PC-9 (cell line): ENCODE data around the gene SRSF4. TPM values are rescaled to one million over a fixed set of nuclear protein-coding genes. Genes with fewer than 3 reads are reported as not detected.

ENCODE experiments used
- BruUV-seq: library from RNA; stranded (reverse); fragments of 400-500 nt; replicated peaks from 2 replicates; lab custom pipeline; 2021; lab: Mats Ljungman, UMichigan
- CTCF ChIA-PET: fragments of 300-600 bp; sonication (Branson Sonifier 250); formaldehyde crosslinking; loops from one replicate; lab custom pipeline; 2022; ENCODE audit warnings: antibody characterized with exemption; lab: Charles Lee
- POLR2A ChIA-PET: fragments of 300-600 bp; sonication (Branson Sonifier 250); formaldehyde crosslinking; loops from one replicate; lab custom pipeline; 2022; ENCODE audit warnings: antibody characterized with exemption; ENCODE audit not compliant: unreplicated experiment; lab: Charles Lee
- DNase-seq, 2 experiments: peaks; one replicate each; pipeline versions ENCODE4 v3.0.0 to v3.0.0-alpha.2; 2015 to 2022; ENCODE audit warnings: mixed read lengths in 1 of 2
- H2AFZ ChIP-seq: fragments of 200-600 bp; sonication (generic); 2 replicates; pipeline ENCODE4 v1.8.1; 2017; ENCODE audit warnings: antibody characterized with exemption
- H3F3A ChIP-seq: fragments of 200-600 bp; sonication (generic); 2 replicates; pipeline ENCODE4 v1.8.1; 2017; ENCODE audit warnings: antibody characterized with exemption, mild to moderate bottlenecking, low read depth; ENCODE audit not compliant: insufficient read depth
- H3K27ac ChIP-seq: fragments of 200-600 bp; sonication (generic); 2 replicates; pipeline ENCODE4 v1.6.1; 2016; ENCODE audit warnings: mixed run types
- H3K27me3 ChIP-seq: fragments of 200-600 bp; sonication (generic); 2 replicates; pipeline ENCODE4 v1.6.1; 2016; ENCODE audit warnings: low read depth, mixed run types; ENCODE audit not compliant: insufficient read depth
- H3K36me3 ChIP-seq: fragments of 200-600 bp; sonication (generic); 2 replicates; pipeline ENCODE4 v1.6.1; 2016; ENCODE audit warnings: low read depth, mixed run types
- H3K4me1 ChIP-seq: fragments of 200-600 bp; sonication (generic); replicated peaks from 2 replicates; pipeline ENCODE4 v1.6.1; 2016; ENCODE audit warnings: mixed run types; ENCODE audit not compliant: insufficient read depth
- H3K4me2 ChIP-seq: fragments of 200-600 bp; sonication (generic); 2 replicates; pipeline ENCODE4 v1.6.1; 2017; ENCODE audit warnings: mixed run types
- H3K4me3 ChIP-seq: fragments of 200-600 bp; sonication (generic); 2 replicates; pipeline ENCODE4 v1.6.1; 2016; ENCODE audit warnings: mixed run types
- H3K79me2 ChIP-seq: fragments of 200-600 bp; sonication (generic); 2 replicates; pipeline ENCODE4 v1.6.1; 2017; ENCODE audit warnings: low read depth, mixed run types
- H3K9me2 ChIP-seq: fragments of 200-600 bp; sonication (generic); 2 replicates; pipeline ENCODE4 v1.8.1; 2017; ENCODE audit warnings: mild to moderate bottlenecking; ENCODE audit not compliant: insufficient read depth
- H3K9me3 ChIP-seq: fragments of 200-600 bp; sonication (generic); 2 replicates; pipeline ENCODE4 v1.8.1; 2016; ENCODE audit warnings: low read depth; ENCODE audit not compliant: insufficient read depth
- H4K20me1 ChIP-seq: fragments of 200-600 bp; sonication (generic); 2 replicates; pipeline ENCODE4 v1.8.1; 2017; ENCODE audit not compliant: insufficient read depth
- CTCF ChIP-seq: fragments of 200-600 bp; sonication (generic); conservative IDR thresholded peaks from 2 replicates; pipeline ENCODE4 v1.6.1; 2017; ENCODE audit warnings: mixed run types, antibody characterized with exemption, mild to moderate bottlenecking, moderate library complexity
- EZH2 ChIP-seq: fragments of 200-600 bp; sonication (generic); IDR thresholded peaks from 2 replicates; pipeline ENCODE4 v1.8.0; 2017; ENCODE audit warnings: antibody characterized with exemption, low read depth
- intact Hi-C: fragments of 100-400 bp; cut with micrococcal nuclease; formaldehyde crosslinking; loops from one replicate; pipeline ENCODE4 v1.10.0; 2022; ENCODE audit not compliant: unreplicated experiment
- total RNA-seq: library from RNA; stranded (reverse); gene quantifications from 2 replicates; pipeline ENCODE4 v1.2.3, GENCODE V29; 2021

Gene SRSF4
- total RNA-seq, 1 experiment from 2014 or later, result 87.6 TPM

- Histone ChIP-seq H3K79me2 (no peaks in the 10 kb centered on the region), H3K4me1 (peaks cover 9% of the 10 kb centered on the region), H4K20me1 (no peaks in the 10 kb centered on the region), H3K4me3 (no peak overlapping the region), H2AFZ (no peak overlapping the region), H3K36me3 (peaks cover 8% of the 10 kb centered on the region), H3K27ac (no peak overlapping the region), H3F3A (peaks cover 7% of the 10 kb centered on the region; the same call in 1 of the 2 replicates), H3K9me3 (no peaks in the 10 kb centered on the region), H3K9me2 (no peaks in the 10 kb centered on the region), H3K27me3 (no peaks in the 10 kb centered on the region), H3K4me2 (no peak overlapping the region)
- ChIA-PET CTCF (interaction anchor here (0.6 to 1.0 kb wide), 2 partner anchors 316 to 488 kb away, joined by 3 to 8 read pairs; no protein-coding TSS in a partner anchor), POLR2A (no interaction called here)
- intact Hi-C loops, result no loop called here
- BruUV-seq, result no TSS peak
- no peak for DNase-seq
- TF ChIP-seq CTCF (no peak), EZH2 (no peak)
Observed at GRCh38 chr1:29197993-29198392, 16.3 kb upstream of the SRSF4 start.

- peaks cover 8% of the 10 kb centered on the region for H3K36me3 ChIP-seq
- intact Hi-C loops, result no loop called here
- DNase-seq, result peak in 1 of 2 experiments; percentile 17
- no peak overlapping the region for H3K4me2 ChIP-seq
- POLR2A ChIA-PET, result no interaction called here
- no peaks in the 10 kb centered on the region for H4K20me1 ChIP-seq
- H3K9me3 ChIP-seq, result no peaks in the 10 kb centered on the region
- no peak overlapping the region for H3K4me3 ChIP-seq
- peaks cover 8% of the 10 kb centered on the region for H3K4me1 ChIP-seq
- no peak overlapping the region for H2AFZ ChIP-seq
- TF ChIP-seq CTCF (no peak; the same call in 1 of the 2 replicates), EZH2 (no peak)
- BruUV-seq, result no TSS peak
- H3K27ac ChIP-seq, result no peak overlapping the region
- peaks cover 6% of the 10 kb centered on the region; the same call in 1 of the 2 replicates for H3F3A ChIP-seq
- no peaks in the 10 kb centered on the region for H3K9me2 ChIP-seq
- CTCF ChIA-PET, result interaction anchor here (0.6 to 1.0 kb wide), 3 partner anchors 31 to 488 kb away, joined by 3 to 8 read pairs (median 4); no protein-coding TSS in a partner anchor
- H3K79me2 ChIP-seq, result no peaks in the 10 kb centered on the region
- H3K27me3 ChIP-seq, result no peaks in the 10 kb centered on the region
Observed at GRCh38 chr1:29197590-29197924, 15.9 kb upstream of the SRSF4 start.

GRCh38 chr1:29196863-29197589 is 15.3 kb upstream of the SRSF4 start:
- H3F3A ChIP-seq, result peaks cover under 1% of the 10 kb centered on the region; the same call in 1 of the 2 replicates
- no peaks in the 10 kb centered on the region for H3K9me2 ChIP-seq
- H3K27ac ChIP-seq, result no peak overlapping the region
- H3K79me2 ChIP-seq, result no peaks in the 10 kb centered on the region
- intact Hi-C loops, result no loop called here
- CTCF ChIA-PET, result interaction anchor here (0.6 to 1.0 kb wide), 4 partner anchors 30 to 487 kb away, joined by 3 to 10 read pairs (median 6); no protein-coding TSS in a partner anchor
- H3K27me3 ChIP-seq, result no peaks in the 10 kb centered on the region
- no peak overlapping the region for H3K4me2 ChIP-seq
- POLR2A ChIA-PET, result no interaction called here
- H2AFZ ChIP-seq, result no peak overlapping the region
- no TSS peak for BruUV-seq
- H3K4me1 ChIP-seq, result peaks cover 2% of the 10 kb centered on the region
- no peaks in the 10 kb centered on the region for H3K9me3 ChIP-seq
- peaks cover 8% of the 10 kb centered on the region for H3K36me3 ChIP-seq
- no peak overlapping the region for H3K4me3 ChIP-seq
- TF ChIP-seq CTCF (no peak), EZH2 (no peak)
- no peak for DNase-seq
- H4K20me1 ChIP-seq, result no peaks in the 10 kb centered on the region
